Kidney (tissue), 14 donors: ENCODE data around the gene ZMPSTE24. TPM values are rescaled to one million over a fixed set of nuclear protein-coding genes. Genes with fewer than 3 reads are reported as not detected.
"Not testable (repeated sequence)": the region's sequence is repeated elsewhere in the genome, so short reads cannot be mapped to it uniquely, and the experiment has no call there.

Source experiments
- DNase-seq, 5 donors: peaks; one replicate each; pipeline ENCODE4 v3.0.0-alpha.2; 2013 to 2020
- FAIRE-seq: peaks from 2 replicates; lab custom pipeline; 2012; peaks lifted over from hg19 to GRCh38; lab: Jason Lieb, UNC
- H3K27ac ChIP-seq, 2 donors: one replicate each; pipeline ENCODE4 v1.7.0; 2013; ENCODE audit warnings: low read depth in 2 of 2, low read length in 2 of 2, inconsistent platforms in 1 of 2
- H3K27me3 ChIP-seq: one replicate; pipeline ENCODE4 v1.7.1; 2013; ENCODE audit warnings: low read length, inconsistent platforms; ENCODE audit not compliant: control insufficient read depth, insufficient read depth
- H3K36me3 ChIP-seq, 3 donors: one replicate each; pipeline versions ENCODE4 v1.7.0 to v1.7.1; 2013; ENCODE audit warnings: low read length in 3 of 3, control low read depth in 1 of 3, inconsistent platforms in 1 of 3; ENCODE audit not compliant: insufficient read depth in 3 of 3, control insufficient read depth in 2 of 3
- H3K4me1 ChIP-seq, 3 donors: one replicate each; pipeline versions ENCODE4 v1.7.0 to v1.7.1; 2013; ENCODE audit warnings: low read length in 3 of 3, inconsistent platforms in 1 of 3, low read depth in 1 of 3; ENCODE audit not compliant: control insufficient read depth in 2 of 3, insufficient read depth in 2 of 3
- H3K4me3 ChIP-seq, 3 donors: one replicate each; pipeline versions ENCODE4 v1.7.0 to v1.8.1; 2013; ENCODE audit warnings: low read length in 3 of 3, control low read depth in 1 of 3, inconsistent platforms in 1 of 3
- H3K9ac ChIP-seq, 3 donors: one replicate each; pipeline versions ENCODE4 v1.7.0 to v1.7.1; 2013; ENCODE audit warnings: low read length in 3 of 3, control low read depth in 1 of 3, inconsistent platforms in 1 of 3
- H3K9me3 ChIP-seq, 3 donors: one replicate each; pipeline versions ENCODE4 v1.7.0 to v1.7.1; 2013; ENCODE audit warnings: low read length in 3 of 3, control low read depth in 1 of 3, inconsistent platforms in 1 of 3; ENCODE audit not compliant: control insufficient read depth in 2 of 3, insufficient read depth in 1 of 3
- intact Hi-C: fragments of 100-400 bp; cut with DNase I; formaldehyde crosslinking; loops from one replicate; pipeline ENCODE4 v1.11.1; 2022
- polyA plus RNA-seq: library from polyadenylated mRNA; stranded (reverse); fragments of 350-450 nt; fragmentation: Illumina TruSeq; extraction: RNeasy Lipid Tissue Mini Kit (QIAGEN cat#74804); gene quantifications from one replicate; pipeline ENCODE4 v1.2.3, GENCODE V29; 2014; ENCODE audit warnings: low read depth, low replicate concordance; ENCODE audit not compliant: insufficient read depth
- total RNA-seq: library from RNA; stranded (reverse); fragmentation: NEBNext Ultra II Directional; extraction: Animal tissue kit (Norgen Biotek cat#: 25700); gene quantifications from one replicate; pipeline ENCODE4 v1.2.1, GENCODE V29; 2021
- TF ChIP-seq, protein P1 (sequence below): IDR thresholded peaks from 3 replicates; pipeline ENCODE4 v1.5.1; 2012; ENCODE audit warnings: mild to moderate bottlenecking, moderate library complexity, borderline replicate concordance; ENCODE audit not compliant: insufficient read depth; ENCODE audit errors: extremely low read depth
- donor health status: control.
- donor health status: control.
- donor health status: control.
- donor health status: control.
- donor health status: control.
- donor health status: DM: yes; HTN: yes; CAD: no.
- donor health status: Normal renal cell carcinoma (clear cell type).

Gene ZMPSTE24
- total and polyA plus RNA-seq, 2 donors from 2014 or later: 31.2 to 42.6 TPM

DNA sequence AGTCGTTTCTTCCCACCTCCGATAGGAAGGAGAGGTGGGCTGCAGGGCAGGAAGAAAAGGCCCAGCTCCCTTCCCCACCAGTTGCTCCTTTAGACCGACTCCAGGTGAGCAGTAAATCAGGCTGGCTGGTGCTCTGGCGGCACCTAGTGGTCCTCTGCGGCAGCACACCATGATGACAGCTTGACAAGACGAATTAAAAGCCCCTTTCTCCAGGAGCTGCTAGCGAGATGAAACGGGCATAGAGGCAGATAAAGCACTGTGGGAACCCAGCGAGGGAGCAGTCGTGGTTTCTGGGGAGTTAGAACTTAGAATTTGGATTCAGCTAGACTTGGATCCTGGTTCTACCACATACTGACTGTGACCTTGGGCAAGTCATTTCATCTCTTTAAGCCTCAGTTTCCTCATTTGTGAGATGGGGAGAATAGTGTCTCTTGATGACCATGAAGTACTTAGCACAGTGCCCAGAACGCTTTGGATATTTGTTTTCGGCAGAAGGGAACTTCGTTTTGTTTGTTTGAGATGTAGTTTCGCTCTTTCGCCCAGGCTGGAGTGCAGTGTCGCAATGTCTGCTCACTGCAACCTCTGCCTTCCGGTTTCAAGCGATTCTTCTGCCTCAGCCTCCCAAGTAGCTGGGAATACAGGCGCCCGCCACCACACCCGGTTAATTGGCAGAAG is 80.8 kb downstream of the ZMPSTE24 start:
- Histone ChIP-seq H3K27me3 (no peaks in the 10 kb centered on the region), H3K4me1 (peaks cover 0 to 2% (median 0%) of the 10 kb centered on the region in 3 donors), H3K9ac (no peak overlapping the region), H3K9me3 (no peaks in the 10 kb centered on the region), H3K27ac (no peak overlapping the region), H3K36me3 (no peaks in the 10 kb centered on the region), H3K4me3 (no peak overlapping the region)
- DNase-seq (peak; percentile 85 to 95 (median 93)), FAIRE-seq (no peak)
- TF ChIP-seq, protein P1, sequence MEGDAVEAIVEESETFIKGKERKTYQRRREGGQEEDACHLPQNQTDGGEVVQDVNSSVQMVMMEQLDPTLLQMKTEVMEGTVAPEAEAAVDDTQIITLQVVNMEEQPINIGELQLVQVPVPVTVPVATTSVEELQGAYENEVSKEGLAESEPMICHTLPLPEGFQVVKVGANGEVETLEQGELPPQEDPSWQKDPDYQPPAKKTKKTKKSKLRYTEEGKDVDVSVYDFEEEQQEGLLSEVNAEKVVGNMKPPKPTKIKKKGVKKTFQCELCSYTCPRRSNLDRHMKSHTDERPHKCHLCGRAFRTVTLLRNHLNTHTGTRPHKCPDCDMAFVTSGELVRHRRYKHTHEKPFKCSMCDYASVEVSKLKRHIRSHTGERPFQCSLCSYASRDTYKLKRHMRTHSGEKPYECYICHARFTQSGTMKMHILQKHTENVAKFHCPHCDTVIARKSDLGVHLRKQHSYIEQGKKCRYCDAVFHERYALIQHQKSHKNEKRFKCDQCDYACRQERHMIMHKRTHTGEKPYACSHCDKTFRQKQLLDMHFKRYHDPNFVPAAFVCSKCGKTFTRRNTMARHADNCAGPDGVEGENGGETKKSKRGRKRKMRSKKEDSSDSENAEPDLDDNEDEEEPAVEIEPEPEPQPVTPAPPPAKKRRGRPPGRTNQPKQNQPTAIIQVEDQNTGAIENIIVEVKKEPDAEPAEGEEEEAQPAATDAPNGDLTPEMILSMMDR: peak; percentile 97
- intact Hi-C loops: loop anchor here (10.0 kb wide), 1 partner anchor 204 kb away; no protein-coding TSS in a partner anchor

- Histone ChIP-seq H3K9ac (no peak overlapping the region), H3K27me3 (no peaks in the 10 kb centered on the region), H3K9me3 (no peaks in the 10 kb centered on the region), H3K27ac (no peak overlapping the region), H3K4me3 (no peak overlapping the region), H3K36me3 (no peaks in the 10 kb centered on the region), H3K4me1 (peaks cover 0 to 2% (median 0%) of the 10 kb centered on the region in 3 donors)
- FAIRE-seq: no peak
- intact Hi-C loops: loop anchor here (10.0 kb wide), 1 partner anchor 205 kb away; no protein-coding TSS in a partner anchor
- DNase-seq: no peak
- TF ChIP-seq, protein P1: no peak
These were observed 81.6 kb downstream of the ZMPSTE24 start for GRCh38 chr1:40339420-40340323.

DNA sequence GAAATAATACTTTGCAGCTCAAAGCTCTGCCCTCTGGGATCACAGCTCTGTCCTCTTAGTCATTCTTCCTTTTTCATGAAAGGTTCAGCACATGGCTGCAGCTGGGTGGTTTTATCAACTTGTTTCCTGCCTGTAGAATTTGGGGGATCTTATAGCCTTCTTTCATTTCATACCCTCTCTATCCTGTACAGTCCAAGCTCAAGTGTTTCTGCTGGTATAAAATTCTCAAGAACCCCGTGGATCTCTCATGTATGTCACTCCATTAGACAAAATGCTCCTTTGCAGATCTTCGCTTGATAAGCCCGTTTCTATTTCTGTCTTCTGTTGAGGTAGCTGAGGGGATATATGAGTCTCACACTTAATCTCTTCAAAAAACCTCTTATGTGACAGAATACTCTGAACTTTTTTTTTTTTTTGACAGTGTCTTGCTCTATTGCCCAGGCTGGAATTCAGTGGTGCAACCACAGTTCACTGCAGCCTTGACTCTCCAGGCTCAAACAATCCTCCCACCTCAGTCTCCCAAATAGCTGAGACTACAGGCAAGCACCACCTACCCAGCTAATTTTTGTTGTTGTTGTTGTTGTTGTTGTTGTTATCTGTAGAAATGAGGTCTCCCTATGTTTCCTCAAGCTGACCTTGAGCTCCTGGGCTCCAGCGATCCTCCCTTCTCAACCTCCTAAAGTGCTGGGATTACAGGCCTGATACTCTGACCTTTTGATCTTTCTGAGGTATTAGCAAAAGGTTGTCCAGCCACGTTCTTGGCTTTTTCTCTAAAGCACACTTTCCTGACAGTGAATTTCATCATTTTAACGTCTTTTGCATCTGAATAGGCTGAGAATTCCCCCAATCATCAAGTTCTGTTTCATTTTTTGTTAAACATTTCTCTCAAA is 83.7 kb downstream of the ZMPSTE24 start:
- DNase-seq (no peak), FAIRE-seq (no peak)
- no peaks in the 10 kb centered on the region for H3K27me3 ChIP-seq
- TF ChIP-seq, protein P1: no peak
- H3K9ac ChIP-seq: no peak overlapping the region
- H3K9me3 ChIP-seq: no peaks in the 10 kb centered on the region
- H3K27ac ChIP-seq: no peak overlapping the region
- intact Hi-C loops: no loop called here
- H3K4me3 ChIP-seq: no peak overlapping the region
- no peaks in the 10 kb centered on the region for H3K36me3 ChIP-seq
- H3K4me1 ChIP-seq: peaks cover 0 to 2% (median 0%) of the 10 kb centered on the region in 3 donors

DNA sequence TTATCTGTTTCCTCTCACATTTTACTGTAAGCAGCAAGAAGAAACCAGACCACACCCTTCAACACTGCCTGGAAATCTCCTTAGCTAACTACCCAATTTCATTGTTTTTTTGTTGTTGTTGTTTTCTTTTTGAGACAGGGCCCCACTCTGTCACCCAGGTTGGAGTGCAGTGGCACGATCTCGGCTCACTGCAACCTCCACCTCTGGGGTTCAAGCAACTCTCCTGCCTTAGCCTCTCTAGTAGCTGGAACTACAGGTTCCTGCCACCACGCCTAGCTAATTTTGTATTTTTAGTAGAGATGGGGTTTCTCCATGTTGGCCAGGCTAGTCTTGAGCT is 84.3 kb downstream of the ZMPSTE24 start:
- intact Hi-C loops, H3K27ac ChIP-seq, H3K4me3 ChIP-seq, H3K9ac ChIP-seq, H3K9me3 ChIP-seq, DNase-seq, H3K4me1 ChIP-seq, H3K27me3 ChIP-seq, FAIRE-seq, H3K36me3 ChIP-seq: not testable (repeated sequence)
